ENCODE measurements around the gene FBXO42. TPM values are rescaled to one million over a fixed set of nuclear protein-coding genes. Genes with fewer than 3 reads are reported as not detected.

FBXO42 gene
- total RNA-seq, 1 donor = 18.6 TPM

DNA sequence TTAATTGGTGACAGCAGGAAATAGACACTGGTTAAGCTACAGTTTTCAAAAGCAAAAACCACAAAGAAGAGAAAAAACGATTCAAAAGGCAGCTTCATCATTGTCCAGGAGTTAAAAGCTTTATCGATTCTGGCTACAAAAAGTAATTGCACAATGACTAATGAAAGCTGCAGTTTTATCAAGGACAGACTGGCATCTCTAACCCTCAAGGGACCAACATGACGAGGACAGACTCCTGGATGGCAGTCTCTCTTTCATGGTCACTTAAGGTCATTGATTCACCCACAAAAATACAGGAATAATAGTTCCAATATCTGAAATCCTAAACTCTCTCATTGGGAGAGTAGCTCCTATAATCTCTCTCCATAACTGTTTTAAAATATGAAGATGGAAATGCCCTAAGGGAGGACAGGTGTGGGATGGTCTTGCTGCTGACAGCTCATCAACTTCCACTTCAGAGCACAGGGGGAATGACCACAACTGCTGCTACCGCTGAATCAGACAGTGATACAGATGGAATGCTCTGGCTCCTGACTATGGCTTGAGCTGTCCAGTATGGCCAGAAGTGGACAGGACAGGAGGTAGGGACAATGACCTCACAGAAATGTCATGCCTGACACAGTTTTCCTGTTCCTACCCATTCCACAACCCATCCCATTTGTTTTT, 97.9 kb downstream of the FBXO42 start:
- no peak for DNase-seq (ENCODE audit: low read depth)
- no peak overlapping the region for H3K4me3 ChIP-seq (ENCODE audit: low read depth, low read length)
- TF ChIP-seq, protein P1, sequence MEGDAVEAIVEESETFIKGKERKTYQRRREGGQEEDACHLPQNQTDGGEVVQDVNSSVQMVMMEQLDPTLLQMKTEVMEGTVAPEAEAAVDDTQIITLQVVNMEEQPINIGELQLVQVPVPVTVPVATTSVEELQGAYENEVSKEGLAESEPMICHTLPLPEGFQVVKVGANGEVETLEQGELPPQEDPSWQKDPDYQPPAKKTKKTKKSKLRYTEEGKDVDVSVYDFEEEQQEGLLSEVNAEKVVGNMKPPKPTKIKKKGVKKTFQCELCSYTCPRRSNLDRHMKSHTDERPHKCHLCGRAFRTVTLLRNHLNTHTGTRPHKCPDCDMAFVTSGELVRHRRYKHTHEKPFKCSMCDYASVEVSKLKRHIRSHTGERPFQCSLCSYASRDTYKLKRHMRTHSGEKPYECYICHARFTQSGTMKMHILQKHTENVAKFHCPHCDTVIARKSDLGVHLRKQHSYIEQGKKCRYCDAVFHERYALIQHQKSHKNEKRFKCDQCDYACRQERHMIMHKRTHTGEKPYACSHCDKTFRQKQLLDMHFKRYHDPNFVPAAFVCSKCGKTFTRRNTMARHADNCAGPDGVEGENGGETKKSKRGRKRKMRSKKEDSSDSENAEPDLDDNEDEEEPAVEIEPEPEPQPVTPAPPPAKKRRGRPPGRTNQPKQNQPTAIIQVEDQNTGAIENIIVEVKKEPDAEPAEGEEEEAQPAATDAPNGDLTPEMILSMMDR (IDR thresholded peaks at IDR 0.05; ENCODE audit: insufficient read depth, low read length) = no peak

DNA sequence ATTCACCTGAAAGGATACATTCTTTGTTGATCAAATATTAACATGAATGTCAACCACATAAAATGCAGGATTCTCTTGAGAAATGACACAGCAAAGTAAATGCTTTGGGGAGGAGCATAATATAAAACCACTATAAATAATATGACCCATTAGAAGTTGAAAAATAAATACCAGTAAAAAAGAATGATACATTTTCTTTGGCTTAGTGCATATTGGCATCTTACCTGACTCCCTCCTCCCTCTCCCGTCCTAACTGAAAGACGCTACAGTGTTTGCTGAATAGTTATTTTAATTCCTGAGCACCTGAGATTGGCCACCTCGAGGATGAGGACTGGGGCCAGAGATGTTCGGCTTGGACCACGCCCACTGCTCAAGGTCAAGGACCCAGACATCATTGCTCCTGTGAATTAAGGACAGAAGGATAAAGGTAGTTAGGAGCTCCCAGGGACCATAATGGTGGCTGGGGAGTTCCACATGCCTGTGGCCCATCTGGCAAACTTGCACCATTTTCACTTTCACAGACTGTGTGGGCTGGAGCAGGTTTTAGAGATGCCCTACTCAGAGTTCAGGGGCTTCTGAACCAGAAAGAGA, 98.9 kb downstream of the FBXO42 start:
- no peak for DNase-seq (ENCODE audit: low read depth)
- no peak overlapping the region for H3K4me3 ChIP-seq (ENCODE audit: low read depth, low read length)
- TF ChIP-seq, protein P1 (IDR thresholded peaks at IDR 0.05; ENCODE audit: insufficient read depth, low read length) = no peak

DNA sequence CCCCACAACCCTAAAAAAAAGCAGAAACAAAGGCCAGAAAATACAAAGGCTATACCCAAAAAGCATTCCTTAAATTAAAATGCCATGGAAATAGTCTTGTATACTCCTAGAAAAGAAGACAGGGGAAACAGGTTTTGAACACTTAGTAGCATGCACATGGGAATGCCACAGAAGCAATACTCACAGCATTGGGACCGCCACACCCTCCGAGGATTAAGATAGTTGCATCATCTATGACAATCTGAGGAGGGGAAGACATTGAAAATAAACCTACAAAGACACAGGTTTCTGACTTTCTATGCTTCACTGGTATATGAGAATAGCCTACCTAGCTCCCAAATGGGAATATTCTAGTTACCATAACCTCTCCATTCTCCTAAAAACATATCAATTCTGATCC, 99.4 kb downstream of the FBXO42 start:
- TF ChIP-seq, protein P1 (IDR thresholded peaks at IDR 0.05; ENCODE audit: insufficient read depth, low read length) = no peak
- H3K4me3 ChIP-seq (ENCODE audit: low read depth, low read length) = no peak overlapping the region
- no peak for DNase-seq (ENCODE audit: low read depth)

DNA sequence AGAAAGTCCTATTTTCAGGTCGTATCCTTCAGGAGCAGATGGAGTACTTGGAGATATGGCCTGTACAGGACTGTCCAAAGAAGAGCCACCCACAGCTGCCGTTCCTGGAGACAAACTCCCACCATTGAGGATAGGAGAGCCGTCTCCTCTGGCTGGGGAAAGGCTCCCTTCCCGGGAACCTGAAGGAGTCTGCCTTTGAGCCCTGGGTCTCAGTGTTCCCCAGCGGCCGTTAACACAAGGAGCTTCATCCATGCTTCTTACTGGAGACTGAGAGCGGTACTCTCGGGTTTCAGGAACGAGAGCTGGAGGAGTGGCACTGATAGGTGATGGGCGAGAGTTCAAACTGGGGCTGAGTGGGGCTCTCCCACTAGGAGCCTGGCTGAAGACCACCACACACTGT, 100.9 kb downstream of the FBXO42 start:
- no peak overlapping the region for H3K4me3 ChIP-seq (ENCODE audit: low read depth, low read length)

DNA sequence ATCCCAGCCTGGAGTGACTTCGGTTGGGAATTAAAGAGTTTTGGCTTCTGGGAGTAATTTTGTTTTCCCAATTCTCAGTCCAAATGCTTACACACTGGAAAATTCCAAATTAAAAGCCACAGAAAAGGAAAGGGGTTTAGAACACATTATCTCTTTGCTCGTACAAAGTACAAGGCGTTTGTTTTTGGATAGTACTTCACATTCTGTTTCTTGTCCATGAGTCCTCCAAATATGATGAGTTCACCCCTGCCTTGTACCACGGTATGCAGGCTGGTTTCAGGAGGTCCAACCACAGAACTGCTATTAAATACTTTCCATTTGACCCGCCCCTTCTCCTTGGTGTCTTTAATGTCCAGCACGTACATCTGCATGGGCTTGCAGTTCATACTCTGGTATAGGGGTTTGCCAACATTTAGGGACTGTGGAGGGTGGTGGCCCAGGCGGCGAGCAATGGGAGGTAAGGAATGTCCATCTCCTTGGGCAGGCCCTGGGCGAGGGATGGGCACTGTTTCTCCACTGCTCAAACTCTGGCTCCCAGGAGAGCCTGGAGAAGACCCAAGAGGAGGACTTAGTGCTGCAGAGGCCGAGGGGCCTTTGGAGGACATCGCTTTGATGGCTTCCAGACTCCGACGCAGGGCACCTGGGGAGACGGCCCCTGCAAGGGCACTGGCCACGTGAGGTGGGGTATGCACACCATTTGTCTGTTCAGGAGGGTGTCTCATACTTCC, 101.6 kb downstream of the FBXO42 start:
- TF ChIP-seq, protein P1 (IDR thresholded peaks at IDR 0.05; ENCODE audit: insufficient read depth, low read length) = no peak
- peak; percentile 48 for DNase-seq (ENCODE audit: low read depth)
- no peak overlapping the region for H3K4me3 ChIP-seq (ENCODE audit: low read depth, low read length)

More for the DNA sequence above, 100.9 kb downstream of the FBXO42 start:
- DNase-seq (ENCODE audit: low read depth) = no peak
- TF ChIP-seq, protein P1 (IDR thresholded peaks at IDR 0.05; ENCODE audit: insufficient read depth, low read length) = no peak

DNA sequence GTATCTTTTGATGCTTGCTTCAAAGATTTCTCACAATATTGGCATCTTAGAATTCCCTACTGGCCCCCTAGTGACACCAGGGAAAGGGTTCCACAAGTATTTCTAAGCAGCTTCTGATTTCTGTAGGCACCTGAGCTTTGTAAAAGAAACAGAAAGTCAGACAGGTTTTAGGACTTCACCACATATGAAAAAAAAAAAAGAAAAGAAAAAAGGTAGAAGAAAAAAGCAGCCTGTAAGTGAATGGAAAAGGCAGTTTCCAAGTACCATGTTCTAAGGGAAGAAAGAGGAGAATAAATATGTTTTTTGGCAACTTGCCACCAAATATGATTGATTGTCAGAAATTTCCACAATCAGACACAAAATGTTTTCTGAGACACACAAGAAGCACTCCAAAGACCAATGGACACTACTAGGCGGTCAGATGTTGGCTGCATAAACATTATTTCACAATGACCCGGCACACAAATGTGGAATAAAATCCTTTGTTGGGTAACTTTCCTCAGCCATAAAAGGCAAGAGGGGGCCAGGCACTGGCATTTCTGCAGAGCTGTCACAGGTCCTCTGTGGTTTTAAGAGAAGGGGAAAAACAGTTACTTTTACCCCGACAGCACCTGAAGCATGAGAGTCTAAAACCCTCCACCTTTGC, 102.6 kb downstream of the FBXO42 start:
- TF ChIP-seq, protein P1 (IDR thresholded peaks at IDR 0.05; ENCODE audit: insufficient read depth, low read length) = no peak
- no peak overlapping the region for H3K4me3 ChIP-seq (ENCODE audit: low read depth, low read length)
- DNase-seq (ENCODE audit: low read depth) = peak; percentile 90

Measured in fibroblast of the aortic adventitia (primary cell).